Stimulated activated CD8-positive, alpha-beta memory T cell treated with anti-CD3 and anti-CD28 coated beads, Interleukin-12 subunit alpha, Interleukin-12 subunit beta, amount 100 ng/mL, for 24 hours (primary cell): ENCODE results near the gene PGBD4.

Experiments used
- DNase-seq: peaks from one replicate; pipeline ENCODE4 v3.0.0-alpha.2; 2020; ENCODE audit errors: extremely low read depth

The PGBD4 gene

DNA sequence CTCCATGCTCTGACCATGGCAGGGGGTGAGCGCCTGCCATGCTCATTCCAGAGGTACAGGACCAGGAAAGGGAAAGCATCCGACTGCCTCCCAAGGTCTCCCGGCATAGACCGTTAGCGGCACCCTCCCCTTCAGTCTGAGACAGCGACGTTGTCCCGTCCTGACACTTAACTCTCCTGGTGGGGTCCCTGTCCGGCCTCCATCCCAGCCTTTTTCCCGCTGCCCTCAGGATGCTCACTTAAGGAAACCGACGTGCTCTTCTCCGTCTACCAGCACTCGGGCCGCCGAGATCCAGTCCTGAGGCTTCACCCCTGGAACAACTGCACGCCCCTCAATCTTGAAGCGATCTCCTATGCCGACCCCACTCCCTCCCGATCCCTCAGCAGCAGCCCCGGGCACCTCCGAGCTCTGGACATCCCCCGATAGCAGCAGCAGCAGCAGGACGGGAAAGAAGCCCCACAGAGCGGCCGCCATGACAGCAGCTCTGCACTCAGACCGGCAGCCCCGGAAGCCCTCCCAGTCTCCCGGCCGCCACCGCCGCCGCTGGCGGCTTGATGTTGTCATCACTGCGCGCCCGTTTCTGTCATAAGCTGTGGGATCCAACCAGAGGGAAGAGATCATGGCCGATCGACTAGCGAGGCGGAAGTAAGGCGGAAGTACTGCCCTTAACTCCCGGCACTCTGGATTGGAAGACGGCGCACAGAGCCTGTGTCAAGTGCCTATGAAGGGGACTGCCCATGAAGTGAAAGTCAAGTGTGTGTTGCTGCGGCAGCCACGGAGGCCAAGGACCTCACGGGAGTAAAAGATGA, at the start of gene PGBD4, which contains the start of gene EMC7:
PGBD4 (plus strand) TSS at position 718 of the 809 bp plus-strand sequence. CDS start 449 bp downstream, outside the sequence.
EMC7 (minus strand) TSS at position 497 of the 809 bp plus-strand sequence; CDS start at position 474, 23 bp downstream.
- peak; percentile 96 for DNase-seq

GRCh38 chr15:34054081-34054707, 47.7 kb upstream of the PGBD4 start:
- DNase-seq: no peak

- no peak for DNase-seq
Observed at GRCh38 chr15:34055868-34056595, 45.9 kb upstream of the PGBD4 start.

- no peak for DNase-seq
Observed at GRCh38 chr15:34056911-34057310, 45.0 kb upstream of the PGBD4 start.

DNA sequence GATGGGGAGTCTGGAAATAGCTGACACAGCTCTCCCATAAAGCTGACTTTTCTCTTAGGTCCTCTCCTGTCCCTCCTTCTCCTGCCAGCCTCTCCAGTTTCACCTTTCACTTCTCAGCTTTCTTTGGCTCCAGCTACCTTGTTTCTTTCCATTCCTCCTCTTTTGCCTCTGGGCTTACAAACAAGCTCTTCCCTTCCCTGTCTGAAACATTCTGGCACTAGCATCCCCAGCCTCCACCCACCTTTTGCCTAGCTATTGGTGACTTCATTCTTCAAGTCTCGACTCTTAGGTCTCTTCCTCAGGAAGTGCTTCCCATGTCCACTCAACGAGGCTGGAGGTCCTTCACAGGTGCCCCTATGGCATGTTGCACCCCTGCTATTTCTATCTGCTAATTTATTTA, 42.4 kb upstream of the PGBD4 start:
- DNase-seq: no peak

DNA sequence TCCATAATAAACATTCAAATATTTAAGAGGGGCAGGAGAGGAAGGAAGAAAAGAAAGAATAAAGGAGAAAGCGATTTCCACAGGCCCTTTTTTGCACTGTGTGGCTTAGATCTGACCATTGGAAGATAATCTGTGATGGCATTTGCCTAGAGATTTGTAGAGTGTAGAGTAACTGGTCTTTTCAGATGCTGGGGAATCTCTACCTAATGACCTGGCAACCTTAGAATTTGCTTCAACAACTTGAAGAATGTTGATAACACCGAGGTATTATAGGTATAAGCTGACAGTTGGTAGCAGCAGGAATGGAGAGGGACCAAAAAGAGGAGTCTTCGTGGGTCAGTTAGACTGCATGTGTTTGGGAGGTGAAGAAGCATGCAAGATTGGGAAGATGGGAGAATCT, 41.9 kb upstream of the PGBD4 start:
- no peak for DNase-seq

- no peak for DNase-seq
Observed at GRCh38 chr15:34064438-34064837, 37.4 kb upstream of the PGBD4 start.

DNA sequence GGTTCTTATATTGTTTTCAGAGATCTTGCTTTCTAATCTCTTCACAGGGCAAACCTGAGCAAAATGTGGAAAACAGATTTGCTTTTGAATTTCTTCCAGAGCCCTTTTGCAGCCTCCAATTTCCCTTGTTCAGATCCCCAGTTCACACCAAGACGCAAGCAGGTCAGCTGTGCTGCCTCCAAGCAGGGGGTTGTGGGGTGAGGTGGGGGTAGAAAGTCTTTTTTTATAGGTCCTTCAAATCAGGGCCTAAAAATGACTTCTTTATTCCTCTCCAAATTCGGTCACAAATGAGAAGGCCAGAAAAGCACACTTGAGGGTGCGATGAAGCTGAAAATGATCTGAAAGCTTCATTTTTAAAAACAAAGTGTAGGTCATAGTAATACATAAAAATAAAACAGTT, 36.6 kb upstream of the PGBD4 start:
- DNase-seq: no peak

DNA sequence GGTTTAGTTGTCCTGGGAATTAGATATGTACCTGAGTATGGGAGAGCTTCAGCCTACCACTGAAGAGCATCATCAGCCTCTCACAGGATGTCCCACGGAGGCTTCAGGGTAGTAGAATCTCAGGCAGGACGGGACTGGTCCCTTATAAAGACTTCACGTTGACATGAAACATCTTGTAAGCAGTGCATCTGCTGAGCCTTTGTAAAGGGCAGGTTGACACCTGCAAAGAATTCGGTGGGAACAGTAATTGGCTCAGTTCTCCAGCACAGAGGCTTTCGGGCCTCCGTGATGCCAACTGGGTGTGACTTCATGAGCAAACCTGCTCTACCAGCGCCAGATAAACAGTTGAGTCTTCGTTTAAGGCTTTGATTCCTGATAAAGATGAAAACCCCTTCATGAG, 35.9 kb upstream of the PGBD4 start:
- no peak for DNase-seq

DNA sequence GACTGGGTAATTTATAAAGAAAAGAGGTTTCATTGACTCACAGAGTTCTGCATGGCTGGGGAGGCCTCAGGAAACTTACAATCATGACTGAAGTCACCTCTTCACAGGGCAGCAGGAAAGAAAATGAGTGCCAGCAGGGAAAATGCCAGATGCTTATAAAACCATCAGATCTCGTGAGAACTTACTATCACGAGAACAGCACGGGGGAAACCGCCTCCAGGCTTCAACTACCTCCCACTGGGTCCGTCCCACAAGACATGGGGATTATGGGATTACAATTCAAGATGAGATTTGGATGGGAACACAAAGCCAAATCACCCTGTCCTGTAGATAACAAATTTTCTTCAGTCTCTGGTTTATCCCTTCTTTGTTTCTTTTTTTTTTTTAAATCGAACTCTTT, 31.9 kb upstream of the PGBD4 start:
- no peak for DNase-seq

- DNase-seq: no peak
Observed at GRCh38 chr15:34076785-34077184, 25.1 kb upstream of the PGBD4 start.

GRCh38 chr15:34078900-34079299, 23.0 kb upstream of the PGBD4 start:
- DNase-seq: no peak

DNA sequence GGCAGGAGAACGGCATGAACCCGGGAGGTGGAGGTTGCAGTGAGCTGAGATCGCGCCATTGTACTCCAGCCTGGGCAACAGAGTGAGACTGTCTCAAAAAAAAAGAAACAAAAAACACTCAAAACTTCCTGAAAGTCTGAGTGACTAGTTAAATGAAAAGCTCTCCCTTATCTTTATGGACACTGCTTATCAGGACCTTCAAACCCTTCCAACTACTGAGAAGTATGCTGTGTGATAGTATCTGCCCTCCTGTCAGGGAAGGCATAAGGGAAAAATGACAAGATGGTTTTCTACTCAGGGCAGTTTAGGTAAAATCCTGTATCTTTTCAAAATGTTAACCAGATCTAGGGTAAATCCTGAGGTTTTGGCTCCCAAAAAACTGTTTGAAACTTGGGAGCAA, 22.0 kb upstream of the PGBD4 start:
- no peak for DNase-seq

- DNase-seq: no peak
Observed at GRCh38 chr15:34084086-34084485, 17.8 kb upstream of the PGBD4 start.

- no peak for DNase-seq
Observed at GRCh38 chr15:34085746-34086145, 16.1 kb upstream of the PGBD4 start.

GRCh38 chr15:34099914-34100313, 2.0 kb upstream of the PGBD4 start:
- no peak for DNase-seq

- DNase-seq: no peak
Observed at GRCh38 chr15:34102175-34102925, 467 bp downstream of the PGBD4 start.

DNA sequence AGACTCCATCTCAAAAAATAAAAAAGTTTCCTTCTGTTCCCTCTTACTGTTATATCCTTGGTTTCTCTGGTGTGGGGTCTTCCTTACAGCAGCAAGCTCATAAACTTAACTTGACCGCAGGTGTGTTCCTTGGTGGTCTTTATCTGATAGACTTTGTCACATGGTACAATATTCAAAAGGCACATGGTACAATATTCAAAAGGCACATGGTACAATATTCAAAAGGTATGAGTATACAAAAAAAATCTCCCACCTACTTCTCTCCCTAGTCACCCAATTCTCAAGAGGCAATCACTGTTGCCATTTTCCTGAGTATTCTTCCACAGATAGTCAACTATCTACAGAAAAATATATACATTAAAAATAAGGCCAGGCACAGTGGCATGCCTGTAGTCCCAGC, 4.5 kb downstream of the PGBD4 start:
- no peak for DNase-seq

- DNase-seq: no peak
Observed at GRCh38 chr15:34107315-34107714, 5.4 kb downstream of the PGBD4 start.

- no peak for DNase-seq
Observed at GRCh38 chr15:34109797-34110663, 8.1 kb downstream of the PGBD4 start.

DNA sequence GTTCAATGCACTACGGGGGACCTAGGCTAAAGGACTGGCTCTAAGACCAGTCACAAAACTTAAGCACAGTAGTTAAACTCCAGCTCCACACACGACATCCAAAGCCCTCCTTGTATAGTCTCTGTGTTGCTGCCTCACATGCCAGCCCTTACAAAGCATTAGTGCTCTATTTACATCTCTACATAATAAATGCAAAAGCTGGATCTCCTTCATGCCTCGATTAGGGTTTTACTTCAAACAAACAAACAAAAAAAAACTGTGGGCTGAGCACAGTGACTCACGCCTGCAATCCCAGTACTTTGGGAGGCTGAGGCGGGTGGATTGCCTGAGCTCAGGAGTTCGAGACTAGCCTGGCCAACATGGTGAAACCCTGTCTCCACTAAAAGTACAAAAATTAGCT, 9.6 kb downstream of the PGBD4 start:
- DNase-seq: no peak
